ENCODE results near the gene ADGRG7.
"Not testable (repeated sequence)": the region's sequence is repeated elsewhere in the genome, so short reads cannot be mapped to it uniquely, and the experiment has no call there.

Gene ADGRG7

GRCh38 chr3:100609305-100609704 lies at the start of gene ADGRG7:
TSS of gene ADGRG7 (plus strand) at chr3:100609601. CDS start at chr3:100609857, 256 bp downstream.
- FAIRE-seq (no peak), DNase-seq (ENCODE audit: insufficient read length, low spot score) (no peak)

- no peak for FAIRE-seq
Measured at GRCh38 chr3:100560426-100560825, 49.0 kb upstream of the ADGRG7 start.

GRCh38 chr3:100561459-100562158 lies 47.8 kb upstream of the ADGRG7 start:
- DNase-seq (ENCODE audit: insufficient read length, low spot score): no peak
- FAIRE-seq: no peak

More at GRCh38 chr3:100560426-100560825, 49.0 kb upstream of the ADGRG7 start:
- DNase-seq (ENCODE audit: insufficient read length, low spot score): no peak

- DNase-seq (ENCODE audit: insufficient read length, low spot score) (no peak), FAIRE-seq (no peak)
Measured at GRCh38 chr3:100562224-100562857, 47.1 kb upstream of the ADGRG7 start.

GRCh38 chr3:100563228-100563627 lies 46.2 kb upstream of the ADGRG7 start:
- no peak for FAIRE-seq
- DNase-seq (ENCODE audit: insufficient read length, low spot score): no peak

GRCh38 chr3:100563652-100564211 lies 45.7 kb upstream of the ADGRG7 start:
- FAIRE-seq (no peak), DNase-seq (ENCODE audit: insufficient read length, low spot score) (no peak)

GRCh38 chr3:100570811-100571210 lies 38.6 kb upstream of the ADGRG7 start:
- DNase-seq (ENCODE audit: insufficient read length, low spot score): no peak
- FAIRE-seq: no peak

GRCh38 chr3:100574536-100574935 lies 34.9 kb upstream of the ADGRG7 start:
- DNase-seq (ENCODE audit: insufficient read length, low spot score) (no peak), FAIRE-seq (no peak)

GRCh38 chr3:100575704-100576103 lies 33.7 kb upstream of the ADGRG7 start:
- DNase-seq (ENCODE audit: insufficient read length, low spot score): no peak
- FAIRE-seq: no peak

GRCh38 chr3:100577382-100578008 lies 31.9 kb upstream of the ADGRG7 start:
- no peak for DNase-seq (ENCODE audit: insufficient read length, low spot score)
- FAIRE-seq: no peak

GRCh38 chr3:100578646-100579045 lies 30.8 kb upstream of the ADGRG7 start:
- DNase-seq (ENCODE audit: insufficient read length, low spot score): no peak
- FAIRE-seq: no peak

- DNase-seq (ENCODE audit: insufficient read length, low spot score) (no peak), FAIRE-seq (no peak)
Measured at GRCh38 chr3:100580147-100580546, 29.3 kb upstream of the ADGRG7 start.

- FAIRE-seq (no peak), DNase-seq (ENCODE audit: insufficient read length, low spot score) (no peak)
Measured at GRCh38 chr3:100581650-100582049, 27.8 kb upstream of the ADGRG7 start.

GRCh38 chr3:100582157-100582556 lies 27.2 kb upstream of the ADGRG7 start:
- DNase-seq (ENCODE audit: insufficient read length, low spot score); FAIRE-seq: not testable (repeated sequence)

GRCh38 chr3:100584101-100584660 lies 25.2 kb upstream of the ADGRG7 start:
- FAIRE-seq: no peak

GRCh38 chr3:100586832-100587231 lies 22.6 kb upstream of the ADGRG7 start:
- FAIRE-seq: no peak
- no peak for DNase-seq (ENCODE audit: insufficient read length, low spot score)

More at GRCh38 chr3:100584101-100584660, 25.2 kb upstream of the ADGRG7 start:
- no peak for DNase-seq (ENCODE audit: insufficient read length, low spot score)

GRCh38 chr3:100588251-100588650 lies 21.1 kb upstream of the ADGRG7 start:
- FAIRE-seq (no peak), DNase-seq (ENCODE audit: insufficient read length, low spot score) (no peak)

- peak; percentile 42 for FAIRE-seq
- peak; percentile 64 for DNase-seq (ENCODE audit: insufficient read length, low spot score)
Measured at GRCh38 chr3:100590114-100590839, 19.1 kb upstream of the ADGRG7 start.

GRCh38 chr3:100590840-100591147 lies 18.6 kb upstream of the ADGRG7 start:
- DNase-seq (ENCODE audit: insufficient read length, low spot score) (no peak), FAIRE-seq (no peak)

- no peak for DNase-seq (ENCODE audit: insufficient read length, low spot score)
- no peak for FAIRE-seq
Measured at GRCh38 chr3:100591411-100591810, 18.0 kb upstream of the ADGRG7 start.

All from HTR-8/SVneo (cell line).